Prostate gland (tissue), 2 donors: ENCODE data around the gene PTPN14. TPM values are rescaled to one million over a fixed set of nuclear protein-coding genes. Genes with fewer than 3 reads are reported as not detected.

ENCODE experiments used
- DNase-seq: peaks from one replicate; pipeline ENCODE4 v3.0.0-alpha.2; 2019; ENCODE audit warnings: low spot score
- H3K27ac ChIP-seq, 2 donors: fragments of 200-600 bp; sonication (generic); 2 replicates each; pipeline ENCODE4 v1.5.1; 2017 to 2019
- H3K27me3 ChIP-seq: fragments of 200-600 bp; sonication (generic); replicated peaks from 2 replicates; pipeline ENCODE4 v1.5.1; 2019; ENCODE audit not compliant: insufficient read depth
- H3K36me3 ChIP-seq, 2 donors: fragments of 200-600 bp; sonication (generic); 1 replicate in 1 of 2; 2 replicates in 1 of 2; pipeline versions ENCODE4 v1.5.1 to v1.8.1; 2017 to 2019
- H3K4me1 ChIP-seq: fragments of 200-600 bp; sonication (generic); replicated peaks from 2 replicates; pipeline ENCODE4 v1.5.1; 2019
- H3K4me3 ChIP-seq, 2 donors: fragments of 200-600 bp; sonication (generic); 2 replicates each; pipeline ENCODE4 v1.5.1; 2017 to 2019
- H3K9me3 ChIP-seq: fragments of 200-600 bp; sonication (generic); 2 replicates; pipeline ENCODE4 v1.5.1; 2017
- POLR2A ChIP-seq: fragments of 450-650 bp; IDR thresholded peaks from one replicate; pipeline ENCODE4 v1.6.1; 2016; ENCODE audit warnings: antibody characterized with exemption, mild to moderate bottlenecking
- POLR2AphosphoS5 ChIP-seq: sonication (generic); formaldehyde crosslinking; IDR thresholded peaks from one replicate; pipeline ENCODE4 v1.6.1; 2017; ENCODE audit warnings: antibody characterized with exemption
- WGBS: methylation state at CpG from one replicate; pipeline ENCODE4 v1.1.5; 2018; 5-methylcytosine and 5-hydroxymethylcytosine counted together
- intact Hi-C: fragments of 100-400 bp; cut with DNase I; formaldehyde crosslinking; loops from one replicate; pipeline ENCODE4 v1.14.2; 2022
- total RNA-seq, 2 donors: library from RNA; depleted of rRNA; stranded (reverse); fragments of >200 nt; gene quantifications; one replicate each; pipeline ENCODE4 v1.1.0, GENCODE V29; 2016
- TF ChIP-seq, protein P1 (sequence below), 4 experiments: fragments of 200-600 bp in 2 of 4; fragments of 450-650 bp in 2 of 4; sonication (generic) in 2 of 4; IDR thresholded peaks; 1 replicate in 3 of 4; 2 replicates in 1 of 4; pipeline ENCODE4 v1.5.1; 2016 to 2019; ENCODE audit warnings: antibody characterized with exemption in 4 of 4, mild to moderate bottlenecking in 2 of 4, moderate library complexity in 2 of 4

Gene PTPN14
- total RNA-seq, 2 donors from 2014 or later, result 36.6 to 54.0 TPM

DNA sequence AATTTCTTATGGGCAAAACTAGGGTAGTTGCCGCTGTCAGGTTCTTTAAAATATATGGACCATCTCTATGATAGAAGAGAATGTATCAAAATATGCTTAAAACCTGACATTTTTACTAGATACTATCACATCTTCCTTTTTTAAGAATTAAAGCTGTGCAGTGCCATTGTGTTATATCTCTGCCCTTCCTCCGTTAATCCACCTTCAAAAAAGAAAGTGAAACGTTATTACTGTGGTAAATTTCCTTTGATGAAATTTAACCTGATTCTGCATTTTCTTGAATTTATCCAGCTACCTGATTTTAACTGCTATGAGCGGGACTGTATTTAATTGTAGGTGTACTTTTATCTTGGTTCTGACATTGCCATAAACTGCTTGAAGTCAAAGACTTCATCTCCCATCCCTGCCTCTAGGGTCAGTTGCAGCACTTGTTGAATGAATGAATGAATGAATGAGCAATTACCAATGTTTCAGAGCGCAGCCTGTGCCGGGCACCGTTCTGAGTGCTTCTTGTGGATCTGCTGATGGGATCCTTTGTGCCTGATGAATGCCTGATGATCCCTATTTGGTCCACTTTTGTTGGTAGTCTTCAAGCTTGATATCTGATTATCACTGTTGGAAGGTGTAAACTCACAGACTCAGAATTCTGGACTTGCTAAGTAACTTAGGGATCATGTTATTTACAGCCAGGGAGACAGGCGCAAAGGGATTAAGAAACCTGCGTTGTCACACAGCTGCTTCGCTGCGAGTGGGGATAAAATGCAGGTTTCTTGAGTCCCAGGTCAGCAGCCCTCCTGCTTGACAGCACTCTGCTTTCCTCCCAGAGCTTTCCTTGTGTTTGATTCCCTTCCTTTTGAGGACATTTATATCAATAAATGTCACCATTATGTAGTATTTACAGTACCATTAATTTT, 240.4 kb downstream of the PTPN14 start:
- H3K27me3 ChIP-seq, result no peaks in the 10 kb centered on the region
- no peaks in the 10 kb centered on the region for H3K9me3 ChIP-seq
- intact Hi-C loops, result no loop called here
- no peak for DNase-seq
- H3K4me3 ChIP-seq, result no peak overlapping the region
- WGBS, result 78% methylated on average over 11 of the region's 11 CpGs
- H3K27ac ChIP-seq, result no peak overlapping the region
- TF ChIP-seq, protein P1, sequence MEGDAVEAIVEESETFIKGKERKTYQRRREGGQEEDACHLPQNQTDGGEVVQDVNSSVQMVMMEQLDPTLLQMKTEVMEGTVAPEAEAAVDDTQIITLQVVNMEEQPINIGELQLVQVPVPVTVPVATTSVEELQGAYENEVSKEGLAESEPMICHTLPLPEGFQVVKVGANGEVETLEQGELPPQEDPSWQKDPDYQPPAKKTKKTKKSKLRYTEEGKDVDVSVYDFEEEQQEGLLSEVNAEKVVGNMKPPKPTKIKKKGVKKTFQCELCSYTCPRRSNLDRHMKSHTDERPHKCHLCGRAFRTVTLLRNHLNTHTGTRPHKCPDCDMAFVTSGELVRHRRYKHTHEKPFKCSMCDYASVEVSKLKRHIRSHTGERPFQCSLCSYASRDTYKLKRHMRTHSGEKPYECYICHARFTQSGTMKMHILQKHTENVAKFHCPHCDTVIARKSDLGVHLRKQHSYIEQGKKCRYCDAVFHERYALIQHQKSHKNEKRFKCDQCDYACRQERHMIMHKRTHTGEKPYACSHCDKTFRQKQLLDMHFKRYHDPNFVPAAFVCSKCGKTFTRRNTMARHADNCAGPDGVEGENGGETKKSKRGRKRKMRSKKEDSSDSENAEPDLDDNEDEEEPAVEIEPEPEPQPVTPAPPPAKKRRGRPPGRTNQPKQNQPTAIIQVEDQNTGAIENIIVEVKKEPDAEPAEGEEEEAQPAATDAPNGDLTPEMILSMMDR (IDR thresholded peaks at IDR 0.05), result no peak
- no peak for TF ChIP-seq POLR2A
- TF ChIP-seq POLR2AphosphoS5, result no peak
- H3K4me1 ChIP-seq, result no peaks in the 10 kb centered on the region
- no peaks in the 10 kb centered on the region for H3K36me3 ChIP-seq

DNA sequence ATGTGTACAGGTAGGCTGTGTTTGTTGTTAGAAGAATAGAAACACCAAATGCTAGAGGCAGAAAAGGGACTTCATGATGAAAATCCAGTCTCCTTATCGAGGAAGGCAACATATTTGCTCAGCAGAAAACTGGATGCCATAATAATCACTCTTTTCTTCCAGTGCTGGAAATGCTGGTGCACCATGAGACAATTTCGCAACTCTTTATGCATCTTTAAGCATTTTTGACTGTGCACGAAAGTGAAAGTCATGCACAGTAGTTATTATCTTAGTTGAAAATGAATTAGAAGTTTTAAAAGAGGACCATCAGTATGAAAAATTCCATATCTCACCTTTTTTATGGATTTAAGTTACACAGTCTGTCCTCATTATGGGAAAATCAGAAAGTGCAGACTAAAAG, 241.4 kb downstream of the PTPN14 start:
- no peak for DNase-seq
- Histone ChIP-seq H3K9me3 (no peaks in the 10 kb centered on the region), H3K27ac (no peak overlapping the region), H3K27me3 (no peaks in the 10 kb centered on the region), H3K36me3 (no peaks in the 10 kb centered on the region), H3K4me3 (no peak overlapping the region), H3K4me1 (no peaks in the 10 kb centered on the region)
- TF ChIP-seq POLR2AphosphoS5, result no peak
- WGBS, result 73% methylated on average over 3 of the region's 3 CpGs
- intact Hi-C loops, result no loop called here

DNA sequence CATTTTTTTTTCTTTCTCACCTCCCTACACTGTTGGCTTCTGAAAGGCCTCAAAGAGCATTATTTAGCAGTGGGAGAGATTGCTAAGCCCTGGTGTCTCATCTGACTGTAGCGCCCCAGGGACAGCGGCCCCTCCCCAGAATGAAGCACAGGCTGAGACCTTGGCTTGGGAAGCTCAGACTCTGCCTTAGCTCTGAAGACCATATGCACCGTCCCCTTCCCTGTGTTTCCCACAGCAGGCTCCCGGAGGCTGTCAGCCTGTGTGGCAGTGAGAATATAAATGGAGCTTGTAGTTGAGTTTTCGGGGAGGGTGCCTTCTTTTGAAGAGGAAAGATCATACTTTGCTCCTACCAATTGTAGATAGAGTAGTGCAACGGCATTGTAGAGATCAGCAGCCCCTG, 245.1 kb downstream of the PTPN14 start:
- H3K9me3 ChIP-seq, result no peaks in the 10 kb centered on the region
- H3K27ac ChIP-seq, result no peak overlapping the region
- TF ChIP-seq, protein P1 (IDR thresholded peaks at IDR 0.05), result no peak
- TF ChIP-seq POLR2A, result no peak
- TF ChIP-seq POLR2AphosphoS5, result no peak
- no peaks in the 10 kb centered on the region for H3K36me3 ChIP-seq
- H3K4me3 ChIP-seq, result no peak overlapping the region
- H3K4me1 ChIP-seq, result no peaks in the 10 kb centered on the region
- DNase-seq, result no peak
- 95% methylated on average over 6 of the region's 6 CpGs for WGBS
- intact Hi-C loops, result no loop called here
- H3K27me3 ChIP-seq, result no peaks in the 10 kb centered on the region

DNA sequence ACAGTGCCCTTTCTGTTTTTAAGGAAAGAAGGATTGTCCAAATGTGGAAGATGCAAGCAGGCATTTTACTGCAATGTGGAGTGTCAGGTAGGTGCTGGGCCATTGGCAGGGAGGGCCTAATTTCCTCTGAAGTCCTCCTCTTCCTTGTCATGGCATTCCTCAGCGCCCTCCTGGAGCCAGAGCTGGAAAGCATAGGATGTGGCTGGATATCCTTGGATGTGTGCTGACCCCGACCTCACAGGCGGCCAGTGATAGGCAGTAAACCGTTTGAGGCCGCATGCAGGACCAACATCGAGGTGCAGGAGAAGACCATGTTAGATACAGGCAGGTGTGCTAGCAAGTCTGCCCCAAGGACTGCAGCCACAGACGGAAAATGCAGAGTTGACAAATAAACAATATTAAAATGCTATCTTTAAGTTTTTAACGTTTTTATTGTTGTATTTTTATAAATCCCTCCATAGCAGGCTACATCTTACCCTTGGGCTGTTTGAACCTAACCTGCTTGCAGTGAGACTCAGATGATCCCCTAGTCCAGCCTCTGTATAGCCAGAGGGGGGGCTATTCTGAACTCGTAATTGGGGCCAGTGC, 246.1 kb downstream of the PTPN14 start:
- H3K27ac ChIP-seq, result no peak overlapping the region
- no peaks in the 10 kb centered on the region for H3K9me3 ChIP-seq
- intact Hi-C loops, result no loop called here
- WGBS, result 85% methylated on average over 9 of the region's 9 CpGs
- TF ChIP-seq, protein P1 (IDR thresholded peaks at IDR 0.05), result no peak
- TF ChIP-seq POLR2A (no peak), POLR2AphosphoS5 (no peak)
- no peaks in the 10 kb centered on the region for H3K27me3 ChIP-seq
- H3K4me1 ChIP-seq, result no peaks in the 10 kb centered on the region
- no peak for DNase-seq
- H3K36me3 ChIP-seq, result no peaks in the 10 kb centered on the region
- H3K4me3 ChIP-seq, result no peak overlapping the region

DNA sequence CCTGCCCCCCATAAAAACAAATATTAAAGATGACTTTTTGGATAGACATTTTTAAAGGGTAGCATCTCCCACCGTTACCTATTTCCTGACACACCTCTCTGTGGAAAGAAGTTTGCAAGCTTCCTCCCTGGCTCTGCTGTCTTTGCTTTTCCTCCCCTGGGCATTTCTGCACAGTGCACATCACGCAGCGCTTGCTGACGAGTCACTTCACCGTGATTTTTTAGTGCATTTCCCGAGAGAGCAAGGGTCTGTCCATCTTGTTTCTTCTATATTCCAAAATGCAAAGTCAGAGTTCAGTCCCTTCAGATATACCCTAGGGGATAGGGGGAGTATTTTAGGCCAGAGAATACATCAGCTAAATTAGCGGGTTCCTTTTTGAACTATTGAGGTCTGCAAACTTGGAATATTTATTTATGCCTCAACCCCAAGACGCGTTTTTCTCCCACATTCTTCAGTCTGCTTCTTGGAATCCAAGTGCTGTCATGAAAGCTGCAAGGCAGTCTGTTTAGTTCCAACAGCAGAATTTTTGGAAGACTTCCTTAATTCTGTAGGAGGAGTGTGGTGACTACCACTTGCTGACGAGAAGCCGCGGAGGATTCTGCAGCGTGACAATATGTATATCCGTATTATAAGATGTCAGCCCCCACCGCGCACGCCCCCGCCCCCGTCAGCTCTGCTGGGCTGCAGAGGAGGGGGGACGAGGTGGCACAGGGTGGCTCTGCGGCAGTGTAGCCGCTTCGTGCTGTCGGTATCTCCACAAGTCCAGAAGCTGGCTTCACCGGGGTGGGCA, 248.1 kb downstream of the PTPN14 start:
- Histone ChIP-seq H3K4me1 (no peaks in the 10 kb centered on the region), H3K27me3 (no peaks in the 10 kb centered on the region), H3K27ac (no peak overlapping the region), H3K4me3 (no peak overlapping the region), H3K9me3 (no peaks in the 10 kb centered on the region), H3K36me3 (no peaks in the 10 kb centered on the region)
- WGBS, result 63% methylated on average over 25 of the region's 25 CpGs
- no peak for TF ChIP-seq POLR2AphosphoS5
- no peak for TF ChIP-seq POLR2A
- TF ChIP-seq, protein P1 (IDR thresholded peaks at IDR 0.05), result no peak
- DNase-seq, result no peak
- intact Hi-C loops, result no loop called here
